NCI-H2227 (cell line): ENCODE measurements around the gene ELFN1.

Source experiments
- DNase-seq: peaks from one replicate; lab custom pipeline; 2025; ENCODE audit not compliant: unreplicated experiment; lab: John Stamatoyannopoulos, UW

ELFN1 gene

DNA sequence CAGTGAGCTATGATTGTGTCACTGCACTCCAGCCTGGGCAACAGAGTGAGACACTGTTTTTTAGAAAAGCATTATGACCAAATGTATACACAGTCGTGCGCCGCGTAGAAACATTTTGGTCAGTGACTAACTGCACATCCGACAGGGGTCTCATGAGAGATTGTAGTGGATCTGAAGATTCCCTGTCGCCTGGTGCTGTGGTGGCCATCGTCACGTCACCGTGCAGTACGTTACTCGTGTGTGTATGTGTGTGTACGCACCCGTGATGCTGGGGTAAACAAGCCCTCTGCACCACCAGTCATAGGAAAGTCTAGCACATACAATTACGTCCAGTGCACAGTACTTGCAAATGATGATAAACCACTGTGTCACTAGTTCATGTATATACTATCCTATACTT, 109.4 kb downstream of the ELFN1 start:
- no peak for DNase-seq

DNA sequence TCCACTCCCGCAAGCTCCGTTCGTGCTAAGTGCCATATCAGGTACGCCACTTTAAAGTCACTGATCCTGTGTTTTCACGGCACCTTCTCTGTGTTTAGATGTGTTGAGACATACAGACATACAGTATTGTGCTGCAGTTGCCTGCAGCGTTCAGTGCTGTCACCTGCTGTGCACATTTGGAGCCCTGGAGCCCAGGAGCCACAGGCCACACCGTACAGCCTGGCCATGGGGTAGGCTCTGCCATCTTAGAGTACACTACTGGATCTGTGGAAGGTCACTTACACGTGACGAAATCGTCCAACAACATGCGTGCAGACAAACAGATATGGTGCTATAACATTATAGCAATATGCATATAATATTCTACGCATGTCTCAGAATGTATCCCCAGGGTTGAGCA, 111.3 kb downstream of the ELFN1 start:
- DNase-seq = no peak

DNA sequence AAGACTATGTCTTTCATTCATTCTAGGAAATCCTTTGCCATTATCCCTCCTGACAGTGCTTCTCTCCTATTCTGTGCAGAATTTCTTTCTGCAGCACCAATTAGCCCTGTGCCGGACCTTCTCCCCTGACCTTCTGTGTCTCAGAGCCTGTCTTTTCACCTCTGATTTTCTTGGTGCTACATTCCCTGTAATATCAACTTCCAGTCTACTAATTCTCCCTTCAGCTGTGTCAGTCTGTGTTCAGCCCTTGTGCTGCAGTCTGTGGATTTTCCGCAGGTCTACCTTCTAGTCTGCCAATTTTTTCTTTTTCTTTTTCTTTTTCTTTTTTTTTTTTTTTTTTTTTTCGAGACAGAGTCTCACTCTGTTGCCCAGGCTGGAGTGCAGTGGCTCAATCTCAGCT, 115.8 kb downstream of the ELFN1 start:
- no peak for DNase-seq

DNA sequence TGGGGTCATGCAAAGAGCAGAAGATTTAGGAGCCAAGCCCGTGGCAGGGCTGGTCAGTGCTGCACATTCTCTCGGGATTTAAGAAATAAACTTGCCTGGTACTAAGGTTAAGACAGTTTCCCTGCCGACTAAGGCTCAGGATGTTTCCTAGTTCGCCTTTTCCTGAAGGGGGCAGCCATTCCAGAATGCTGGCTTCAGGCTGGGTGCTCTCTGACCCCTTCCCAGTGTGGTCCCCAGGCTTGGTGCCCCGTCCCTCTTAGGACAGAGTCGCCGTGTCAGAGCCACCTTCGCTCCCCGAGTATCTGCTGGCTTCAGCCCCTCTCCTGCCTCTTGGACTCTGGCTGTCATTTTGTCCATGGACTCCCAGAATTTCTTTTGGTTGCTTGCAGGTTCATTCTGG, 117.2 kb downstream of the ELFN1 start:
- no peak for DNase-seq

DNA sequence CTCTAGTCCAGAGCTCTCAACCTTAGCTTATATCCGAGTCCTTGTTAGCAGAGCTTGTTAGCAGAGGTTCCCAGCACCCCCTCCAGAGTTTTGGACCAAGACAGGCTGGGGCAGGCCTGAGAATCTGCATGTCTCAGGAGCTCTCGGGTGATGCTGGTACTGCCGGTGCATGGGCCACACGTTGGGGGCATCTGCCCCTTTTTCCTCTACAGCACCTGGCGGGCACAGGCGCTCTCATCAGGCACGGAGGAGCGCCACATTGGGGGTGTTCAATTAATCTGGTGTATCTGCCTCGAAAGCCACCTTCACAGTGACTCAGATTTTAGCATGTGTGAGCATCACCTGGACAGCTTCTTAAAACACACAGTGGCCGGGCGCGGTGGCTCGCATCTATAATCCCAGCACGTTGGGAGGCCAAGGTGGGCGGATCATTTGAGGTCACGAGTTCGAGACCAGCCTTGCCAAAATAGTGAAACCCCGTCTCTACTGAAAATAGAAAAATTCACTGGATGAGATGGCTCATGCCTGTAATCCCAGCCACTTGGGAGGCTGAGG, 117.7 kb downstream of the ELFN1 start:
- DNase-seq = no peak

DNA sequence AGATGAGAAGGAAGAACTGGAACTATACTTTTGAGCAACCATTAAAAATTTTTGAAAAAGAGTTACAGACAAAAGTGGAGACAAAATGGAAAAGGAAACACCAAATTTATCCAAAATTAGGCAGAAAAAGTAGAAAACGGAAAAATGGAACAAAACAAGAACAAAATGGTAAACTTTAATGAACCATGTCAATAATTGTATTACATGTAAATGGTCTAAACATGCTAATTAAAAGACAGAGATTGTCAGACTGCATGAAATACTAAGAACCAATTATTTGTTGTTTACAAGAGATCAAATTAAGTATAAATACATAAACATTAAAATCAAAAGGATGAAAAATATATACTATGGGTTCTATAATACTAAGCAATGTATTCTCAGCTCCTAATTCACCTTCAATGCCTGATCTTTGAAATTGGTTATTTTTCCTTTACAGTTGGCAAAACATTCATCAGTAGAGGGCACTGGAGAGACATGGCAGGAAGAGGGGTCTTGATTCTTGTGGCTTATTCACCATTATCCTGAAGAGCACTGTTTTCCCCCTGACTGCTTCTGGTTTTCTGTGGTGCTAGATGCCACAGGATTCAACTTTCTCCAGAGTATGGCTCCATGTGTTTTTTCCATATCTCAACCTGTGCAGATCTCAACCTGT, 124.9 kb downstream of the ELFN1 start:
- DNase-seq = no peak
